Bronchial epithelial cell (primary cell): ENCODE results near the gene TMEM222. TPM values are rescaled to one million over a fixed set of nuclear protein-coding genes. Genes with fewer than 3 reads are reported as not detected.
A peak's percentile ranks its signal among the peaks of the same experiment; 100 is the strongest.

Experiments used
- DNase-seq: peaks from one replicate; pipeline ENCODE4 v3.0.0-alpha.2; 2010; ENCODE audit warnings: low read depth
- FAIRE-seq: peaks from 2 replicates; lab custom pipeline; 2011; peaks lifted over from hg19 to GRCh38; lab: Jason Lieb, UNC
- H3K27me3 ChIP-seq: 2 replicates; pipeline ENCODE4 v1.5.1; 2011; ENCODE audit warnings: low read length; ENCODE audit not compliant: control insufficient read depth, insufficient read depth
- H3K36me3 ChIP-seq: 2 replicates; pipeline ENCODE4 v1.5.1; 2011; ENCODE audit warnings: low read length; ENCODE audit not compliant: control insufficient read depth, insufficient read depth
- H3K4me3 ChIP-seq: 2 replicates; pipeline ENCODE4 v1.5.1; 2011; ENCODE audit warnings: mild to moderate bottlenecking, low read depth, low read length, control low read depth
- CTCF ChIP-seq: IDR thresholded peaks from 2 replicates; pipeline ENCODE4 v1.5.1; 2011; ENCODE audit warnings: mild to moderate bottlenecking, moderate library complexity, low read length, control low read depth, inconsistent platforms; ENCODE audit not compliant: insufficient read depth, severe bottlenecking
- total RNA-seq: library from RNA; depleted of rRNA; stranded (reverse); fragments of >200 nt; gene quantifications from 2 replicates; pipeline ENCODE4 v1.2.1, GENCODE V29; 2014

The TMEM222 gene
- total RNA-seq, 1 donor from 2014 or later, result 17.1 TPM

- DNase-seq (no peak), FAIRE-seq (no peak)
- H3K27me3 ChIP-seq, result no peaks in the 10 kb centered on the region
- H3K36me3 ChIP-seq, result peaks cover 1% of the 10 kb centered on the region
- TF ChIP-seq CTCF, result no peak
- H3K4me3 ChIP-seq, result no peak overlapping the region
Measured at GRCh38 chr1:27303509-27303908, 18.5 kb upstream of the TMEM222 start.

GRCh38 chr1:27306071-27306470 is 15.9 kb upstream of the TMEM222 start:
- Histone ChIP-seq H3K36me3 (peaks cover 1% of the 10 kb centered on the region), H3K4me3 (no peak overlapping the region), H3K27me3 (no peaks in the 10 kb centered on the region)
- FAIRE-seq (no peak), DNase-seq (no peak)
- TF ChIP-seq CTCF, result no peak

- H3K36me3 ChIP-seq, result peaks cover 1% of the 10 kb centered on the region
- no peak overlapping the region for H3K4me3 ChIP-seq
- TF ChIP-seq CTCF, result peak; percentile 35
- no peaks in the 10 kb centered on the region for H3K27me3 ChIP-seq
- FAIRE-seq, result no peak
- DNase-seq, result no peak
Measured at GRCh38 chr1:27306892-27307761, 14.8 kb upstream of the TMEM222 start.

GRCh38 chr1:27307874-27308598 is 13.9 kb upstream of the TMEM222 start:
- Histone ChIP-seq H3K4me3 (no peak overlapping the region), H3K27me3 (no peaks in the 10 kb centered on the region), H3K36me3 (peaks cover 1% of the 10 kb centered on the region)
- TF ChIP-seq CTCF, result no peak
- FAIRE-seq, result no peak
- no peak for DNase-seq

GRCh38 chr1:27314169-27314568 is 7.8 kb upstream of the TMEM222 start:
- no peaks in the 10 kb centered on the region for H3K36me3 ChIP-seq
- DNase-seq (no peak), FAIRE-seq (no peak)
- H3K4me3 ChIP-seq, result no peak overlapping the region
- no peaks in the 10 kb centered on the region for H3K27me3 ChIP-seq
- no peak for TF ChIP-seq CTCF
